Fibroblast of lung (primary cell): Measurements from ENCODE around the gene JMJD6.

ENCODE experiments used
- EZH2 ChIP-seq: IDR thresholded peaks from 2 replicates; pipeline ENCODE4 v1.5.1; 2012; ENCODE audit warnings: low read length, control low read depth, mild to moderate bottlenecking; ENCODE audit errors: missing control alignments
- TF ChIP-seq, protein P1 (sequence below), 2 donors: IDR thresholded peaks in 1 of 2; conservative IDR thresholded peaks in 1 of 2; 1 replicate in 1 of 2; 2 replicates in 1 of 2; pipeline ENCODE4 v1.5.1; 2011 to 2012; ENCODE audit warnings: low read length in 2 of 2, control low read depth in 1 of 2, inconsistent platforms in 1 of 2, low read depth in 1 of 2, mild to moderate bottlenecking in 1 of 2

DNA sequence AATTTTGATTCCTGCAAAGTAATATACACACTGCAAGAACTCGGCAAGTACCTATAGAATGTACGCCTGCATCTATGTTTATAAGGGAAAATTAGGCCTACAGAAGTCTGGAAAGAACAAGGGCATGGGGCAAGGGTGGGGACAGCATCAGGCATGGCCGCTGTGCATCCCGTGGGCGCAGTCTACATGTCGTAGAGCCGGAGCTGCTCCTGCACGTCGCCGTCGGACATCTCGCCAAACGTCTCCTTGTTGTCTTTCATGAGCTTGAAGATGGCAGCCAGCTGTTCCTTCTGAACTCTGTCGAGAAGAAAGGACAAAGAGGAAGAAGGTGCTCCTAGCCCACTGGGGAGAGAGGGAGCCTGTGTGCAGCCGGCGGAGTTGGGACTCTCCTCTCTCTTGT is 49.0 kb downstream of the JMJD6 start:
- TF ChIP-seq, protein P1, sequence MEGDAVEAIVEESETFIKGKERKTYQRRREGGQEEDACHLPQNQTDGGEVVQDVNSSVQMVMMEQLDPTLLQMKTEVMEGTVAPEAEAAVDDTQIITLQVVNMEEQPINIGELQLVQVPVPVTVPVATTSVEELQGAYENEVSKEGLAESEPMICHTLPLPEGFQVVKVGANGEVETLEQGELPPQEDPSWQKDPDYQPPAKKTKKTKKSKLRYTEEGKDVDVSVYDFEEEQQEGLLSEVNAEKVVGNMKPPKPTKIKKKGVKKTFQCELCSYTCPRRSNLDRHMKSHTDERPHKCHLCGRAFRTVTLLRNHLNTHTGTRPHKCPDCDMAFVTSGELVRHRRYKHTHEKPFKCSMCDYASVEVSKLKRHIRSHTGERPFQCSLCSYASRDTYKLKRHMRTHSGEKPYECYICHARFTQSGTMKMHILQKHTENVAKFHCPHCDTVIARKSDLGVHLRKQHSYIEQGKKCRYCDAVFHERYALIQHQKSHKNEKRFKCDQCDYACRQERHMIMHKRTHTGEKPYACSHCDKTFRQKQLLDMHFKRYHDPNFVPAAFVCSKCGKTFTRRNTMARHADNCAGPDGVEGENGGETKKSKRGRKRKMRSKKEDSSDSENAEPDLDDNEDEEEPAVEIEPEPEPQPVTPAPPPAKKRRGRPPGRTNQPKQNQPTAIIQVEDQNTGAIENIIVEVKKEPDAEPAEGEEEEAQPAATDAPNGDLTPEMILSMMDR (conservative IDR thresholded peaks at IDR 0.05 in 1 of 2, IDR thresholded peaks at IDR 0.05 in 1 of 2; ENCODE audit: low read depth in 1 of 2, low read length in 2 of 2): no peak
- TF ChIP-seq EZH2: no peak
